HG03442 (cell line): ENCODE data around the gene IL36A.

Experiments used
- ATAC-seq: cut with Tn5 transposase; IDR thresholded peaks from one replicate; pipeline ENCODE4 v1.9.1; 2021; ENCODE audit warnings: mild to moderate bottlenecking, moderate library complexity; ENCODE audit not compliant: unreplicated experiment

IL36A gene

DNA sequence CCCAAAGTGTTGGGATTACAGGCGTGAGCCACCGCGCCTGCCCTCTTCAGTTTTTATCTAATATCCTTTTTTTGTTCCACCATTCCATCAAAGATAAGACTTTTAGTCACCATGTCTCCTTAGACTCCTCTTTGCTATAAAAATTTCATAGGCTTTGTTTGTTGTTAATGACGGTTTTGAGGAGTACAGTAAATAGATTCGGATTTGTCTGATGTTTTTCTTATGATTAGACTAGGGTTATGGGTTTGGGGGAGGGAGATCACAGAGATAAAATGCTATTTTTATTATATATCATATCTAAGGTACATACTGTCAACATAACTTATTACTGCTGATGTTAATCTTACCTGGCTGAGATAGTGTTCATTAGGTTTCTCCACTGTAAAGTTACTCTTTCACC is 41.2 kb downstream of the IL36A start:
- no peak for ATAC-seq

DNA sequence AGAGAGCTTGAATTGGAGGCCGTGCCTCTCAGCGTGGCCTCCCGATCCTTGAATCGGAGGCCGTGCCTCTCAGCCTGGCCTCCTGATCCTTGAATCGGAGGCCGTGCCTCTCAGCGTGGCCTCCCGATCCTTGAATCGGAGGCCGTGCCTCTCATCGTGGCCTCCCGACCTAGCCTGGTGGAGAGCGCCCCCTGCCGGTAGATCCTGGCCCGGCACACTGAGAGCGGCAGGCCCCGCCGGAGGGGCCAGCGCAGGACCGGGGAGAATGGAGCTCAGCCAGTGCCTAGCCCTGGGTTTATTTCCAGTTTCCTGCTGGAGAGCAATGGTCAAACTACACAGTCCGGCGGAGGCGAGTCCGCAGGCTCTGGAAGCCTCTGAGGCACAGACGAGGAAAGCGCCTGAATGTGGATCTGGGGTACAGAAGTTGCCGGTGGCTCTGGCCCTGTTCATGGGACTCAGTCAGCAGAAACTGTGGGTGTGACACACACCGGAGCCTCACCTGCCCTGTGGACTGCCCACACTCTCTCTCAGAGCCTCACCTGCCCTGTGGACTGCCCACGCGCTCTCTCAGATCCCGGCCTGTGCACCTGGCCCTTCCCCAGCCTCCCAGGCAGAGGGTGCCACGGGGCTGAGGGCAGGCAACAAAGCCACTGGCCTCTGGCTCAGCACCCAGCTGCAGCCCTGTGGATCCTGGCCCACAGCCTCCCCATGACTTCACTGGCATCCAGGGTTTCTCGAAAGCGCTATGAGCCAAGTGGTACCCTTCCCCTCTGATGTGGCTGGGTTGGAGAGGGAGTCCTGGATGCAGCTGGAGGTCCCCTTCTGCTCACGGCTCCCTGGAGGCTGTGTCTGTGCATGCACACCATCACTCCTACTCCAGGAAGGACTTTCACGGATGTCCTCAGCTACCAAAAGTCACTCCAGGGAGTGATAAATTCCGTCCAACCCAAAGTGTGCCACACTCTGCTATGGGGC is 45.9 kb downstream of the IL36A start:
- no peak for ATAC-seq

- ATAC-seq = no peak
Observed at GRCh38 chr2:113052396-113052917, 47.2 kb downstream of the IL36A start, which contains the start of gene IL36B. IL36B (minus strand) TSS chr2:113052867.

DNA sequence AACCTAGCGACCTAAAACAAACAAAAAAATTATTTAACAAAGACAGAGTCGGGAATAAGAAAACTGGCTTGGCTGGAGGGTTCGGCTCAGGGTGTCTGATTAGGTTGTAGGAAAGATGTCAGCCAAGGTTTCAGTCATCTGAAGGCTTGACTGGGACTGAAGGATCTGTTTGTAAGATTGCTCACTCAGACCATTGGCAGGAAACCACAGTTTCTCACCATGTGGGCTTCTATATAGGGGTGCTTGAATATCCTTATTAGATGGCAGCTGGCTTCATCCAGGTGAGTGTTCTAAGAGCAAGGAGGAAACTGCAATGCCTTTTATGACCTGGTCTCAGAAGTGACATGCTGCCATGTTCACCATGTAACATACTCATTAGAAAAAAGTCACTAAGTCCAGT is 48.4 kb downstream of the IL36A start:
- ATAC-seq = no peak

DNA sequence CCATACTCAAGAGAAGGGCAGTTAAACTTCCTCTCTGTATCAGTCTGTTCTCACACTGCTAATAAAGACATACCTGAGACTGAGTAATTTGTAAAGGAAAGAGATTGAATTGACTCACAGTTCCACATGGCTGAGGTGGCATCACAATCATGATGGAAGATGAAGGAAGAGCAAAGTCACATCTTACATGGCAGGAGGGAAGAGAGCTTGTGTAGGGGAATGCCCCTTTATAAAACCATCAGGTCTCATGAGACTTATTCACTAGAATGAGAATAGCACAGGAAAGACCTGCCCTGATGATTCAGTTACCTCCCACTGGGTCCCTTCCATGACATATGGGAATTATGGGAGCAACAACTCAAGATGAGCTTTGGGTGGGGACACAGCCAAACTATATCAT is 48.8 kb downstream of the IL36A start:
- no peak for ATAC-seq

DNA sequence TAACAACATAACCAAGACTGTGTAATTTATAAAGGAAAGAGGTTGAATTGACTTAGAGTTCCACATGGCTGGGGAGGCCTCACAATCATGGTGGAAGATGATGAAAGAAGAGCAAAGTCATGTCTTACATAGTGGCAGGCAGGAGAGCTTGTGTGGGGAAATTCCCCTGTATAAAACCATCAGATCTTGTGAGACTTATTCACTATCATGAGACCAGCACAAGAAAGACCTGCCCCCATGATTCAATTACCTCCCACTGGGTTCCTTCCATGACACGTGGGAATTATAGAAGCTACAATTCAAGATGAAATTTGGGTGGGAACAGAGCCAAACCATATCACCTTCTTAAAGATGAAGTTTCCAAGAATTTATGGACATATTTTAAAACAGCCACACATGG is 51.3 kb downstream of the IL36A start:
- no peak for ATAC-seq

GRCh38 chr2:113057117-113057516 is 51.9 kb downstream of the IL36A start:
- no peak for ATAC-seq
